ENCODE data around the gene ARL4D. TPM values are rescaled to one million over a fixed set of nuclear protein-coding genes. Genes with fewer than 3 reads are reported as not detected.

The ARL4D gene
- total RNA-seq, 4 donors from 2014 or later = 30.3 to 50.6 (median 43.7) TPM

- TF ChIP-seq CTCF (IDR thresholded peaks at IDR 0.05) (no peak), POLR2A (IDR thresholded peaks at IDR 0.05) (no peak)
- no peak overlapping the region for H3K4me3 ChIP-seq (ENCODE audit: low read depth, poor library complexity, severe bottlenecking)
- intact Hi-C loops (cut with DNase I; ENCODE audit: low total_unique reads) = no loop called here
- DNase-seq (ENCODE audit: low spot score in 2 of 2) = no peak
- WGBS, 2 donors = 47 to 60% methylated on average over 6 of the region's 6 CpGs
Measured at GRCh38 chr17:43430936-43431713, 32.3 kb downstream of the ARL4D start.

- H3K4me3 ChIP-seq (ENCODE audit: low read depth, poor library complexity, severe bottlenecking) = no peak overlapping the region
- WGBS, 2 donors = 31% methylated on average over 9 of the region's 9 CpGs
- DNase-seq (ENCODE audit: low spot score in 2 of 2) = no peak
- intact Hi-C loops (cut with DNase I; ENCODE audit: low total_unique reads) = no loop called here
- TF ChIP-seq POLR2A (IDR thresholded peaks at IDR 0.05) = no peak
Measured at GRCh38 chr17:43431714-43432523, 33.1 kb downstream of the ARL4D start.

- H3K4me3 ChIP-seq (ENCODE audit: low read depth, poor library complexity, severe bottlenecking) = no peak overlapping the region
- WGBS, 2 donors = 61 to 79% methylated on average over 4 of the region's 4 CpGs
- no peak for TF ChIP-seq CTCF (IDR thresholded peaks at IDR 0.05)
- no peak for TF ChIP-seq POLR2A (IDR thresholded peaks at IDR 0.05)
- no peak for DNase-seq (ENCODE audit: low spot score in 2 of 2)
- intact Hi-C loops (cut with DNase I; ENCODE audit: low total_unique reads) = no loop called here
Measured at GRCh38 chr17:43434902-43435319, 36.1 kb downstream of the ARL4D start.

GRCh38 chr17:43437756-43438155 lies 39.0 kb downstream of the ARL4D start:
- no peak for TF ChIP-seq POLR2A (IDR thresholded peaks at IDR 0.05)
- TF ChIP-seq CTCF (IDR thresholded peaks at IDR 0.05) = no peak
- H3K4me3 ChIP-seq (ENCODE audit: low read depth, poor library complexity, severe bottlenecking) = no peak overlapping the region
- intact Hi-C loops (cut with DNase I; ENCODE audit: low total_unique reads) = no loop called here
- WGBS, 2 donors = 66 to 82% methylated on average over 1 of the region's 1 CpG
- DNase-seq (ENCODE audit: low spot score in 2 of 2) = no peak

GRCh38 chr17:43438626-43439025 lies 39.8 kb downstream of the ARL4D start:
- no peak for DNase-seq (ENCODE audit: low spot score in 2 of 2)
- WGBS, 2 donors = 79 to 80% methylated on average over 5 of the region's 5 CpGs
- TF ChIP-seq POLR2A (IDR thresholded peaks at IDR 0.05) = no peak
- H3K4me3 ChIP-seq (ENCODE audit: low read depth, poor library complexity, severe bottlenecking) = no peak overlapping the region
- intact Hi-C loops (cut with DNase I; ENCODE audit: low total_unique reads) = no loop called here

- 91 to 95% methylated on average over 1 of the region's 1 CpG for WGBS, 2 donors
- no peak for DNase-seq (ENCODE audit: low spot score in 2 of 2)
Measured at GRCh38 chr17:43439041-43439440, 40.2 kb downstream of the ARL4D start.

More at GRCh38 chr17:43439041-43439440, 40.2 kb downstream of the ARL4D start:
- intact Hi-C loops (cut with DNase I; ENCODE audit: low total_unique reads) = no loop called here
- no peak overlapping the region for H3K4me3 ChIP-seq (ENCODE audit: low read depth, poor library complexity, severe bottlenecking)
- TF ChIP-seq CTCF (IDR thresholded peaks at IDR 0.05) = no peak
- no peak for TF ChIP-seq POLR2A (IDR thresholded peaks at IDR 0.05)
